T-helper 9 cell (primary cell): ENCODE measurements around the gene SEMA5A.
"Not testable (repeated sequence)": the region's sequence is repeated elsewhere in the genome, so short reads cannot be mapped to it uniquely, and the experiment has no call there.

Source experiments
- DNase-seq: peaks from one replicate; pipeline ENCODE4 v3.0.0-alpha.2; 2020

Gene SEMA5A

GRCh38 chr5:9438596-9439354 is 107.1 kb downstream of the SEMA5A start:
- no peak for DNase-seq

GRCh38 chr5:9437741-9438240 is 108.1 kb downstream of the SEMA5A start:
- no peak for DNase-seq

- no peak for DNase-seq
Measured at GRCh38 chr5:9431496-9432258, 114.2 kb downstream of the SEMA5A start.

GRCh38 chr5:9431151-9431495 is 114.8 kb downstream of the SEMA5A start:
- no peak for DNase-seq

- no peak for DNase-seq
Measured at GRCh38 chr5:9430306-9430705, 115.6 kb downstream of the SEMA5A start.

GRCh38 chr5:9429691-9430215 is 116.1 kb downstream of the SEMA5A start:
- no peak for DNase-seq

- no peak for DNase-seq
Measured at GRCh38 chr5:9428272-9428671, 117.6 kb downstream of the SEMA5A start.

- DNase-seq: no peak
Measured at GRCh38 chr5:9425710-9426109, 120.2 kb downstream of the SEMA5A start.

- DNase-seq: no peak
Measured at GRCh38 chr5:9423571-9423970, 122.3 kb downstream of the SEMA5A start.

GRCh38 chr5:9421884-9422283 is 124.0 kb downstream of the SEMA5A start:
- no peak for DNase-seq

- DNase-seq: no peak
Measured at GRCh38 chr5:9419794-9420193, 126.1 kb downstream of the SEMA5A start.

- DNase-seq: no peak
Measured at GRCh38 chr5:9415566-9415965, 130.3 kb downstream of the SEMA5A start.

- no peak for DNase-seq
Measured at GRCh38 chr5:9415091-9415490, 130.8 kb downstream of the SEMA5A start.

- DNase-seq: no peak
Measured at GRCh38 chr5:9411142-9411541, 134.7 kb downstream of the SEMA5A start.

- no peak for DNase-seq
Measured at GRCh38 chr5:9409413-9409960, 136.4 kb downstream of the SEMA5A start.

GRCh38 chr5:9408964-9409363 is 136.9 kb downstream of the SEMA5A start:
- no peak for DNase-seq

- no peak for DNase-seq
Measured at GRCh38 chr5:9405196-9405754, 140.6 kb downstream of the SEMA5A start.

- no peak for DNase-seq
Measured at GRCh38 chr5:9401786-9402472, 143.9 kb downstream of the SEMA5A start.

GRCh38 chr5:9399783-9400182 is 146.1 kb downstream of the SEMA5A start:
- not testable (repeated sequence) for DNase-seq

- no peak for DNase-seq
Measured at GRCh38 chr5:9399094-9399493, 146.8 kb downstream of the SEMA5A start.

GRCh38 chr5:9398227-9398626 is 147.6 kb downstream of the SEMA5A start:
- DNase-seq: no peak

GRCh38 chr5:9396285-9396770 is 149.5 kb downstream of the SEMA5A start:
- DNase-seq: no peak
